GM23338 (cell line): Measurements from ENCODE around the gene NELFA.
A peak's percentile ranks its signal among the peaks of the same experiment; 100 is the strongest.

Experiments used
- CTCF ChIP-seq, 2 experiments: fragments of 200-600 bp in 1 of 2; sonication (generic) in 1 of 2; conservative IDR thresholded peaks; 2 replicates each; pipeline versions ENCODE4 v1.5.1 to v1.6.1; 2016 to 2017; ENCODE audit warnings: antibody characterized with exemption in 2 of 2, low read depth in 2 of 2, mild to moderate bottlenecking in 2 of 2, moderate library complexity in 1 of 2
- ETS1 ChIP-seq: IDR thresholded peaks from 2 replicates; pipeline ENCODE4 v1.6.1; 2016; ENCODE audit warnings: antibody characterized with exemption
- EZH2 ChIP-seq: fragments of 200-600 bp; sonication (generic); IDR thresholded peaks from one replicate; pipeline ENCODE4 v1.8.0; 2017; ENCODE audit warnings: antibody characterized with exemption, mild to moderate bottlenecking, low read depth; ENCODE audit not compliant: unreplicated experiment
- EZH2phosphoT487 ChIP-seq: fragments of 200-600 bp; sonication (generic); IDR thresholded peaks from one replicate; pipeline ENCODE4 v1.8.1; 2018; ENCODE audit warnings: antibody characterized with exemption; ENCODE audit not compliant: unreplicated experiment
- JUNB ChIP-seq: IDR thresholded peaks from one replicate; pipeline ENCODE4 v1.6.1; 2016; ENCODE audit warnings: antibody characterized with exemption; ENCODE audit not compliant: unreplicated experiment
- POLR2AphosphoS5 ChIP-seq: IDR thresholded peaks from 2 replicates; pipeline ENCODE4 v1.6.1; 2016; ENCODE audit warnings: antibody characterized with exemption, low read depth
- REST ChIP-seq: IDR thresholded peaks from one replicate; pipeline ENCODE4 v1.6.1; 2018; ENCODE audit warnings: antibody characterized with exemption; ENCODE audit not compliant: unreplicated experiment
- ZNF462 ChIP-seq: fragments of 250-450 bp; sonication (Bioruptor Pico); IDR thresholded peaks from 2 replicates; pipeline ENCODE4 v1.5.0; 2020; ENCODE audit warnings: mild to moderate bottlenecking, moderate library complexity

- no peak for TF ChIP-seq CTCF (conservative IDR thresholded peaks at IDR 0.05; ENCODE audit: low read depth in 2 of 2)
- peak; percentile 81 for TF ChIP-seq EZH2
- peak; percentile 77 for TF ChIP-seq POLR2AphosphoS5
- no peak for TF ChIP-seq EZH2phosphoT487
- TF ChIP-seq REST = no peak
- TF ChIP-seq ZNF462 (CRISPR knock-in tag) = no peak
- no peak for TF ChIP-seq JUNB
- TF ChIP-seq ETS1 = no peak
Observed at GRCh38 chr4:2041239-2042130, 32.7 kb upstream of the NELFA start.
